Loucy (cell line): ENCODE results near the gene RMRP.

ENCODE experiments used
- H2AFZ ChIP-seq: fragments of 200-600 bp; sonication (generic); 2 replicates; pipeline ENCODE4 v1.6.0; 2016; ENCODE audit warnings: antibody characterized with exemption, mild to moderate bottlenecking, low read length, moderate library complexity
- H3F3A ChIP-seq: fragments of 200-600 bp; 2 replicates; pipeline ENCODE4 v1.6.0; 2016; ENCODE audit warnings: antibody characterized with exemption, low read depth, mild to moderate bottlenecking
- H3K27me3 ChIP-seq: fragments of 200-600 bp; sonication (generic); 2 replicates; pipeline ENCODE4 v1.6.1; 2014; ENCODE audit warnings: low read length, mild to moderate bottlenecking; ENCODE audit not compliant: insufficient read depth, poor library complexity, severe bottlenecking
- H3K36me3 ChIP-seq: fragments of 200-600 bp; sonication (generic); 2 replicates; pipeline ENCODE4 v1.6.1; 2016; ENCODE audit warnings: low read length; ENCODE audit not compliant: insufficient read depth
- H3K4me1 ChIP-seq: fragments of 200-600 bp; sonication (generic); 2 replicates; pipeline ENCODE4 v1.5.1; 2014; ENCODE audit warnings: low read length, mild to moderate bottlenecking; ENCODE audit not compliant: insufficient read depth, poor library complexity, severe bottlenecking
- H3K4me2 ChIP-seq: fragments of 200-600 bp; sonication (generic); 2 replicates; pipeline ENCODE4 v1.6.0; 2014; ENCODE audit warnings: antibody characterized with exemption, low read length, low read depth, mild to moderate bottlenecking; ENCODE audit not compliant: poor library complexity, severe bottlenecking
- H3K4me3 ChIP-seq: fragments of 200-600 bp; sonication (generic); 2 replicates; pipeline ENCODE4 v1.5.1; 2014; ENCODE audit warnings: low read length, mild to moderate bottlenecking, mixed read lengths; ENCODE audit not compliant: poor library complexity, severe bottlenecking
- H3K79me2 ChIP-seq: fragments of 200-600 bp; sonication (generic); 2 replicates; pipeline ENCODE4 v1.6.1; 2014; ENCODE audit warnings: low read length; ENCODE audit not compliant: insufficient read depth
- H3K9ac ChIP-seq: fragments of 200-600 bp; sonication (generic); 2 replicates; pipeline ENCODE4 v1.6.0; 2014; ENCODE audit warnings: mild to moderate bottlenecking, low read depth, low read length, moderate library complexity; ENCODE audit not compliant: poor library complexity, severe bottlenecking
- H3K9me2 ChIP-seq: fragments of 200-600 bp; sonication (generic); replicated peaks from 2 replicates; pipeline ENCODE4 v1.6.1; 2016; ENCODE audit warnings: low read depth, low read length, mixed read lengths
- H3K9me3 ChIP-seq: fragments of 200-600 bp; sonication (generic); 2 replicates; pipeline ENCODE4 v1.6.1; 2014; ENCODE audit warnings: mild to moderate bottlenecking, antibody characterized with exemption, low read length, low read depth; ENCODE audit not compliant: insufficient read depth
- H4K20me1 ChIP-seq: fragments of 200-600 bp; sonication (generic); 2 replicates; pipeline ENCODE4 v1.6.0; 2014; ENCODE audit warnings: antibody characterized with exemption, low read length, mild to moderate bottlenecking; ENCODE audit not compliant: insufficient read depth, poor library complexity, severe bottlenecking
- CTCF ChIP-seq: fragments of 200-600 bp; sonication (generic); conservative IDR thresholded peaks from 2 replicates; pipeline ENCODE4 v1.5.1; 2014; ENCODE audit warnings: mild to moderate bottlenecking, antibody characterized with exemption, low read length
- EZH2phosphoT487 ChIP-seq: fragments of 200-600 bp; IDR thresholded peaks from 2 replicates; pipeline ENCODE4 v1.6.1; 2018; ENCODE audit warnings: antibody characterized with exemption, mild to moderate bottlenecking, moderate library complexity, borderline replicate concordance

Gene RMRP

GRCh38 chr9:35628389-35628991 lies 29.3 kb downstream of the RMRP start:
- Histone ChIP-seq H3K4me1 (peaks cover 5% of the 10 kb centered on the region), H3K9ac (no peak overlapping the region), H3F3A (no peaks in the 10 kb centered on the region), H3K9me2 (no peaks in the 10 kb centered on the region), H3K79me2 (no peaks in the 10 kb centered on the region), H3K36me3 (no peaks in the 10 kb centered on the region), H3K4me3 (no peak overlapping the region), H3K9me3 (no peaks in the 10 kb centered on the region), H4K20me1 (no peaks in the 10 kb centered on the region), H3K27me3 (no peaks in the 10 kb centered on the region), H3K4me2 (no peak overlapping the region), H2AFZ (no peak overlapping the region)
- no peak for TF ChIP-seq EZH2phosphoT487
- no peak for TF ChIP-seq CTCF

DNA sequence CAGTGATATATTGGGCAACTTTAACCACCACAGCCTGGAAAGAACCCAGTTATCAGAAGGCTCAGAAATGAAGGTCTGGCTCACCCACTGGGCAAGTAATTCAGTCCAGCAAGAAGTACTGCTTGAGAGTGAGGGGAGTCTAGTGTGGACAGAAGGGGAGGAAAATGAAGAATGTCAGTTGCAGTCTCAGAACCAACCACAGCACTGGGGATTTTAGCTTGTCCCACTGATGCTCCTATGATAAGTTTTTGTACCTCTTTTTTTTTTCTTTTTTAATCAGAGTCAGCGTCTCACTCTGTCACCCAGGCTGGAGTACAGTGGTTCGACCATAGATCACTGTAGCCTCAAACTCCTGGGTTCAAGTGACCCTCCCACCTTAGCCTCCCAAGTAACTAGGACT lies 30.2 kb downstream of the RMRP start:
- Histone ChIP-seq H3K27me3 (no peaks in the 10 kb centered on the region), H3K4me1 (peaks cover 5% of the 10 kb centered on the region), H3K9me2 (no peaks in the 10 kb centered on the region), H2AFZ (no peak overlapping the region), H3F3A (no peaks in the 10 kb centered on the region), H3K79me2 (no peaks in the 10 kb centered on the region), H3K4me2 (no peak overlapping the region), H3K9ac (no peak overlapping the region), H3K4me3 (no peak overlapping the region), H4K20me1 (no peaks in the 10 kb centered on the region), H3K9me3 (no peaks in the 10 kb centered on the region), H3K36me3 (no peaks in the 10 kb centered on the region)
- TF ChIP-seq CTCF (no peak), EZH2phosphoT487 (no peak)

DNA sequence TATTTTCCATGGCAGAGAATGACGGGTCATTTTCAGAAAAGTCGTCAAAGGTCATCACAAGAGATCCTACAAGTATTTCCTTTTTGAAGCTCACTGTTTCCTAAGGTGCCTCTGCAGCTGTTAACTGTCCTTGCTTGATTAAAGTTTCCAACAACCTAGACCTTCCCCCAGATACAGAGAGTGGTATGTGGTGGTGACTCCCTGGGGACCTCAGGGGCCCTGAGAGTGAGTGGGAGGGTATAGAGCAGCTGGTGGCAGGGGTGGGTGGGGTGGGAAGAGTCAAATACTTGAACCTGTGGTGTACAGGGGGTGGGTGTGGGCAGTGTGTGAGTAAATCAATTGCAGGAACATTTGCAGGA lies 38.0 kb downstream of the RMRP start:
- Histone ChIP-seq H3K4me2 (peak overlapping the region; percentile 99), H3K9ac (peak overlapping the region; percentile 89), H3F3A (peaks cover 11% of the 10 kb centered on the region), H4K20me1 (no peaks in the 10 kb centered on the region), H3K4me1 (peaks cover 61% of the 10 kb centered on the region), H3K9me3 (no peaks in the 10 kb centered on the region), H3K4me3 (peak overlapping the region; percentile 74), H3K9me2 (no peaks in the 10 kb centered on the region), H2AFZ (peak overlapping the region; percentile 40), H3K36me3 (no peaks in the 10 kb centered on the region), H3K27me3 (no peaks in the 10 kb centered on the region), H3K79me2 (peaks cover 31% of the 10 kb centered on the region; the same call in 1 of the 2 replicates)
- no peak for TF ChIP-seq EZH2phosphoT487
- TF ChIP-seq CTCF: no peak
